ACC112 (cell line): Measurements from ENCODE around the gene LATS2.

Experiments used
- H2AFZ ChIP-seq: fragments of 200-600 bp; sonication (generic); one replicate; pipeline ENCODE4 v1.6.0; 2017; ENCODE audit warnings: antibody characterized with exemption, low read length; ENCODE audit not compliant: unreplicated experiment
- H3K27ac ChIP-seq: fragments of 200-600 bp; sonication (generic); 2 replicates; pipeline ENCODE4 v1.5.1; 2014; ENCODE audit warnings: low read depth, mild to moderate bottlenecking, antibody characterized with exemption, low read length, moderate library complexity
- H3K27me3 ChIP-seq: fragments of 200-600 bp; sonication (generic); 2 replicates; pipeline ENCODE4 v1.6.1; 2014; ENCODE audit warnings: mild to moderate bottlenecking, antibody characterized with exemption, low read length, moderate library complexity, mixed read lengths; ENCODE audit not compliant: insufficient read depth
- H3K36me3 ChIP-seq: fragments of 200-600 bp; sonication (generic); 2 replicates; pipeline ENCODE4 v1.6.1; 2016; ENCODE audit warnings: mild to moderate bottlenecking, antibody characterized with exemption, low read length, moderate library complexity, mixed read lengths; ENCODE audit not compliant: insufficient read depth
- H3K4me1 ChIP-seq: fragments of 200-600 bp; sonication (generic); one replicate; pipeline ENCODE4 v1.6.1; 2016; ENCODE audit warnings: low read length, mixed read lengths; ENCODE audit not compliant: insufficient read depth, unreplicated experiment, control insufficient read depth
- H3K4me3 ChIP-seq: fragments of 200-600 bp; sonication (generic); 2 replicates; pipeline ENCODE4 v1.5.1; 2014; ENCODE audit warnings: mild to moderate bottlenecking, low read depth, low read length
- H3K79me2 ChIP-seq: fragments of 200-600 bp; sonication (generic); one replicate; pipeline ENCODE4 v1.6.0; 2016; ENCODE audit warnings: low read length; ENCODE audit not compliant: control insufficient read depth, unreplicated experiment, insufficient read depth

LATS2 gene

DNA sequence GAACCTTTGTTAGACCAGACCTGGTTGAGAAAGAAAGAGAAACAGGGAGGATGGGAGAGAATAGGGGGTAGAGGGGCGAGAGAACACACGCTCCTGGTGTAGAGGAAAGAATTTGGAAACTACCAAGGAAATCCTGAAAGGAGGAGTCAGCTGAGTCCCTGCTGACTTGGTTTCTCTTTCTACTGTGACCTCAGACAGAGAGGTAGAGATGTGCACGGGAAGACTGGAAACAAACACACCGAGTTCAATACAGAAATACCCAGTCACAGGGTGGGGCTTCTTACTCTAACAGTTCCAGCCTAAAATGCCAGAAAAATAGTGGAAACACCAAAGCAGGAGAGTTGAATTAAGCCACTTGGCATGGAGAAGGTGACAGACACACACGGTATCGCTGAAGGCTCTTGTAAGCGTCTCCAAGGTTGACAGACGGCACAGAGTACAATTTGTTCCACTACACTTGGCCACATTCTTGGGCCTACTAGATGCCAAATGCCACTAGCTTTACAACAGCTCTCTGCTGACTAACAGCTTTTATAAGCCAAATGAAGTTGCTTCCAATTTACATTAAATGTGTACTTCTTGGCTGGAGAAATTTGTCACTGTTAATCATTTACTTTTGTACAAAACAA is 28.1 kb downstream of the LATS2 start:
- H3K36me3 ChIP-seq, result no peaks in the 10 kb centered on the region; the same call in 1 of the 2 replicates
- peaks cover 42% of the 10 kb centered on the region for H3K4me1 ChIP-seq
- no peaks in the 10 kb centered on the region for H3K27me3 ChIP-seq
- H2AFZ ChIP-seq, result no peak overlapping the region
- H3K4me3 ChIP-seq, result peak overlapping the region; percentile 61
- H3K79me2 ChIP-seq, result peaks cover 87% of the 10 kb centered on the region
- peak overlapping the region; percentile 78 for H3K27ac ChIP-seq

DNA sequence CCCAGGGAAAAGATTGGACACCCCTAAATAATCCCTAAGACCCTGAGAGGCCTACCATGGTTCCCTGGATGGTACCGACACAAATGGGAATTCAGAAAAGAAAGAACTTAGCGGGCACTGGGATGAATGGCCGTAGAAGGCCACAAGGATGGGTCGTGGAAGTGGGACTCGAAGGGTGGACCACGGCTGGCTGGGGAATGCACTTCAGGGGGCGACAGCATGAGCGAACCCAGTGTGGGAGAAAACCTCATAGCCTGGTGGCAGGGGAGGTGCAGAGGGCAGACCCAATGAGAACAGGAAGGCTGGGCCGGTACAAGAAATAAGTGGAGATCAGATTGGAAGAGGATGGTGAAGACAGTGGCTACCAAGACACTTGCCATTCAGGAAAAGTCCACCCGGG is 28.7 kb downstream of the LATS2 start:
- peaks cover 42% of the 10 kb centered on the region for H3K4me1 ChIP-seq
- H3K27ac ChIP-seq, result peak overlapping the region; percentile 78
- H2AFZ ChIP-seq, result no peak overlapping the region

DNA sequence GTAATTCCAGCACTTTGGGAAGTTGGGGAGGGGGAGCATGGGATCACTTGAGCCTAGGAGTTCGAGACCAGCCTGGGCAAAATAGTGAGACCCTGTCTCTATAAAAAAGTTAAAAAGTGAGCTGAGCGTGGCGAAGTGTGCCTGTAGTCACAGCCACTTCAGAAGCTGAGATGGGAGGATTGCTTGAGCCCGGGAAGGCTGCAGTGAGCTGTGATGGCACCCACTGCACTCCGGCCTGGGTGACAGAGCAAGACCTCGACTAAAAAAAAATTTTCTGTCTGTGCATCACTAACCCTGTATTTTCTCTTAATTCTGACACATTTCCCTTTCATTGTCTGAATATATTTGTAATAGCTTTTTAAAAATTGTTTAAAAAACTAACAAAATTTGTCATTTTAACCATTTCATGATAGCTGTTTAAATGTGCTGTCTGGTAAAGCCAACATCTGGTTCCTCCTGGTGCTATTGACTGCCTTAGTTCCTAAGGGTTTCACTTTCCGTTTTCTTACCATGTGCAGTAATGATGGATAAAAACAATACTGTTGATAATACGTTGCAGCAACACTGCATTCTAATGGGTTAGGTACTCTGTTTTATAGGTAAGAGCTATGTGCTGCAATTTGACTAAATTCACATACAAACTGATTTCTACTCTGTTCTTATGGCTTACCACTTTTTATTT is 29.7 kb downstream of the LATS2 start:
- Histone ChIP-seq H3K4me3 (no peak overlapping the region), H3K27me3 (no peaks in the 10 kb centered on the region), H2AFZ (no peak overlapping the region), H3K27ac (peak overlapping the region; percentile 28), H3K79me2 (peaks cover 85% of the 10 kb centered on the region), H3K4me1 (peaks cover 42% of the 10 kb centered on the region), H3K36me3 (no peaks in the 10 kb centered on the region; the same call in 1 of the 2 replicates)

More for the DNA sequence above, 28.7 kb downstream of the LATS2 start:
- H3K4me3 ChIP-seq, result peak overlapping the region; percentile 61; the same call in 1 of the 2 replicates
- H3K36me3 ChIP-seq, result no peaks in the 10 kb centered on the region; the same call in 1 of the 2 replicates
- H3K27me3 ChIP-seq, result no peaks in the 10 kb centered on the region
- H3K79me2 ChIP-seq, result peaks cover 82% of the 10 kb centered on the region

GRCh38 chr13:21025539-21025938 is 35.8 kb downstream of the LATS2 start:
- Histone ChIP-seq H2AFZ (no peak overlapping the region), H3K27me3 (no peaks in the 10 kb centered on the region), H3K79me2 (peaks cover 71% of the 10 kb centered on the region), H3K27ac (no peak overlapping the region), H3K4me1 (peaks cover 2% of the 10 kb centered on the region), H3K4me3 (no peak overlapping the region), H3K36me3 (no peaks in the 10 kb centered on the region; the same call in 1 of the 2 replicates)

DNA sequence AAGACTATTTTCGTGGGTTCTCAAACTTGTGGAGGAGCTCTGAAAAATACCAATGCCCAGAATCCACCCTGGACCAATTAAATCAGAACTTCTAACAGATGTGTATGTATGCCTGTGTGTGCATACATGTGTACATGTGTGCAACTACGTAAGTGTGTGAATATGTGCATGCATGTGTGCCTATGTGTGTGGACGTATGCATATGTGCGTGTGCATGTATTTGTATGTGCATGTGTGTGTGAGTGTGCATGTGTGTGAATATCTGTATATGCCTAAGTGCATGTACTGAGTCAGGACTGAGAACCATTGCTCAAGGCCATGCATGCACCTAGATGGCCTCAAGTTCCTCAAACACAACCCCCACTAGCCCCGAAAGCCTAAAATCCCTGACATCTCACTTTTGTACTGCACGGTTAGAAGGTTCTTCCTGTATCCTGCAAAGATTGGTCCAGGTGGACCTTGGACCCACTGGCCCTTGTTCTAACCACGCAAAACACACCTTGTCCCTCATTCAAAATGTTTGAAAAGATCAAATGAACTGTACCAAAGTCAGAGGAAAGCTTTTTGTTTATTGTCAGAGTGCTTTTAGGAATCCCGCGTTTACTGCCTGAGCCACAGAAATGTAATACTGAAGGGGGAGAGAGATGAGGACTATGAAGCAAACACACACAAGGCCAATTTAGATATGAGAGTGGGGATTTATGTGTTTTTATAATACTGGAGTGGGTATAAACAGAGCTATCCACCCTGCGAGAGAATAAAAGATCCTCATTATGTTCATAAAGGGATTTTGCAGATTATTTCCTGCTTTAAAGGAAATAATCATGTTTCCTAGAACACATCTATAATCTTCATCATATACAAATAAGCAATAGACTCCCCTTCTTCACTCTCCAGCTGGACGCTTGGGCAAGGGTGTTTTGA is 39.1 kb downstream of the LATS2 start:
- Histone ChIP-seq H3K79me2 (peaks cover 73% of the 10 kb centered on the region), H3K27me3 (no peaks in the 10 kb centered on the region), H3K4me3 (no peak overlapping the region), H3K27ac (no peak overlapping the region), H2AFZ (no peak overlapping the region), H3K36me3 (no peaks in the 10 kb centered on the region), H3K4me1 (peaks cover 15% of the 10 kb centered on the region)

GRCh38 chr13:21020581-21020980 is 40.8 kb downstream of the LATS2 start:
- H3K4me1 ChIP-seq, result peaks cover 27% of the 10 kb centered on the region
- no peaks in the 10 kb centered on the region for H3K36me3 ChIP-seq
- H3K27me3 ChIP-seq, result no peaks in the 10 kb centered on the region
- no peak overlapping the region for H3K4me3 ChIP-seq
- H3K79me2 ChIP-seq, result peaks cover 57% of the 10 kb centered on the region
- H3K27ac ChIP-seq, result no peak overlapping the region
- no peak overlapping the region for H2AFZ ChIP-seq

- Histone ChIP-seq H3K36me3 (no peaks in the 10 kb centered on the region), H3K27me3 (no peaks in the 10 kb centered on the region), H2AFZ (no peak overlapping the region), H3K27ac (no peak overlapping the region), H3K79me2 (peaks cover 53% of the 10 kb centered on the region), H3K4me1 (peaks cover 31% of the 10 kb centered on the region), H3K4me3 (no peak overlapping the region)
Observed at GRCh38 chr13:21020176-21020575, 41.2 kb downstream of the LATS2 start.

DNA sequence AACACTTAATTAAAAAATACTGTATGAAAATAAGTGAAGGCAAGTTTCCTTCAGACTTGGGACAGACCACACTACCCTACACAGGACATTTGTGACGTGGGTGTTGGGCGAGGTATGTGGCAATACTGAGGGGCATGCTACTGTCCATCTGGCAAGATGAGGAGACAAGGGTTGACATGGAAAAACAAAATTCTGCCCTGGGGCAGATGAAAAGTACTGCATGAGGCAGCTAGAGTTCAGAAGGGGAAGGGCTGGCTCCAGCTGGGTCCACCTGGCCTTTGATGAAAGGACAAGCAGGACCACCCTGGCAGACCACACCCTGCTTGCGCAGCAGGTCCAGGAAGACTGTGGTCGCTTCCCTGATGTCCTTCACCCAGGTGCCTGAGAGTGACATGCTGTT is 43.2 kb downstream of the LATS2 start:
- Histone ChIP-seq H2AFZ (no peak overlapping the region), H3K79me2 (peaks cover 58% of the 10 kb centered on the region), H3K4me1 (peaks cover 51% of the 10 kb centered on the region), H3K36me3 (no peaks in the 10 kb centered on the region), H3K4me3 (no peak overlapping the region), H3K27ac (peak overlapping the region; percentile 97), H3K27me3 (no peaks in the 10 kb centered on the region)

GRCh38 chr13:21016487-21016886 is 44.9 kb downstream of the LATS2 start:
- Histone ChIP-seq H3K27me3 (no peaks in the 10 kb centered on the region), H2AFZ (no peak overlapping the region), H3K79me2 (peaks cover 58% of the 10 kb centered on the region), H3K36me3 (no peaks in the 10 kb centered on the region), H3K4me3 (peak overlapping the region; percentile 59), H3K4me1 (peaks cover 56% of the 10 kb centered on the region), H3K27ac (peak overlapping the region; percentile 97)

- H3K36me3 ChIP-seq, result no peaks in the 10 kb centered on the region
- H3K79me2 ChIP-seq, result peaks cover 60% of the 10 kb centered on the region
- H2AFZ ChIP-seq, result no peak overlapping the region
- peak overlapping the region; percentile 43 for H3K4me3 ChIP-seq
- H3K27ac ChIP-seq, result peak overlapping the region; percentile 97
- no peaks in the 10 kb centered on the region for H3K27me3 ChIP-seq
- H3K4me1 ChIP-seq, result peaks cover 56% of the 10 kb centered on the region
Observed at GRCh38 chr13:21015284-21015683, 46.1 kb downstream of the LATS2 start.
